Osteoblast (primary cell): Measurements from ENCODE around the gene KMT5C. TPM values are rescaled to one million over a fixed set of nuclear protein-coding genes. Genes with fewer than 3 reads are reported as not detected.

Experiments used
- DNase-seq: peaks from one replicate; pipeline ENCODE4 v3.0.0; 2011; ENCODE audit warnings: low spot score, mixed read lengths; ENCODE audit not compliant: insufficient read length; ENCODE audit errors: missing footprints
- H2AFZ ChIP-seq: 2 replicates; pipeline ENCODE4 v1.6.0; 2011; ENCODE audit warnings: mild to moderate bottlenecking, low read length
- H3K27ac ChIP-seq: 2 replicates; pipeline ENCODE4 v1.5.1; 2011; ENCODE audit warnings: mild to moderate bottlenecking, low read depth, low read length, moderate library complexity
- H3K27me3 ChIP-seq: 2 replicates; pipeline ENCODE4 v1.6.0; 2012; ENCODE audit warnings: mild to moderate bottlenecking, control low read depth, inconsistent platforms, low read length, moderate library complexity; ENCODE audit not compliant: insufficient read depth
- H3K36me3 ChIP-seq: 2 replicates; pipeline ENCODE4 v1.5.1; 2011; ENCODE audit warnings: mild to moderate bottlenecking, low read length, control low read depth, moderate library complexity; ENCODE audit not compliant: insufficient read depth
- H3K4me1 ChIP-seq: 2 replicates; pipeline ENCODE4 v1.5.1; 2011; ENCODE audit warnings: mild to moderate bottlenecking, low read length, control low read depth, moderate library complexity; ENCODE audit not compliant: insufficient read depth
- H3K4me2 ChIP-seq: 2 replicates; pipeline ENCODE4 v1.6.0; 2011; ENCODE audit warnings: mild to moderate bottlenecking, low read length; ENCODE audit not compliant: insufficient read depth
- H3K4me3 ChIP-seq: fragments of 200-600 bp; sonication (generic); 3 replicates; pipeline ENCODE4 v1.5.1; 2012; ENCODE audit warnings: mild to moderate bottlenecking, low read length, inconsistent platforms; ENCODE audit not compliant: insufficient read depth
- H3K79me2 ChIP-seq: 2 replicates; pipeline ENCODE4 v1.6.0; 2012; ENCODE audit warnings: mild to moderate bottlenecking, low read length, control low read depth, inconsistent platforms; ENCODE audit not compliant: insufficient read depth
- H3K9me3 ChIP-seq: 2 replicates; pipeline ENCODE4 v1.5.1; 2011; ENCODE audit warnings: low read depth, low read length, control low read depth
- H4K20me1 ChIP-seq: 2 replicates; pipeline ENCODE4 v1.6.0; 2012; ENCODE audit warnings: mild to moderate bottlenecking, low read length, control low read depth; ENCODE audit not compliant: insufficient read depth
- total RNA-seq: library from RNA; depleted of rRNA; stranded (reverse); fragments of >200 nt; gene quantifications from 2 replicates; pipeline ENCODE4 v1.2.3, GENCODE V29; 2012
- TF ChIP-seq, protein P1 (sequence below): IDR thresholded peaks from 2 replicates; pipeline ENCODE4 v1.5.1; 2011; ENCODE audit warnings: mild to moderate bottlenecking, low read depth, low read length, moderate library complexity; ENCODE audit errors: extremely low read depth

The KMT5C gene
- total RNA-seq, 1 donor: 10.9 TPM

DNA sequence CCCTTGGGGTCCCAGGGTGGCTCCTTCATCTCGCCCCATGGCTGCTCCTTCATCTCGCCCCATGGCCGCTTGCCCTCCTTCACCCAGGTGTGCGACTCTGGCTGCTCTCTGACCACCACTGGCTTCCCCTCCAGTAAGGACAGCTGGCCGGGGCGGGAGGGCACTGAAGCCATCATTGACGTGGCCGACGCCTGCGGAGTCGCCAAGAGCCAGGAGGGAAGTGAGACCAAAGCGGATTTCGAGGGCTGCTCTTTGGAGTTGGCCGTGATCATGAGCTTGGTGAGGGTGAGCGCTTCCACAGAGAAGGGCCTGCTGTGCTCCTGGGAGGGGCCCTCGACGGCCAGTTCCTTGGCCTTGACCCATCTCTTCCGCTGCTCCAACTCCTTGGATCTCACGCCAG, 18.8 kb downstream of the KMT5C start:
- no peak overlapping the region for H3K27ac ChIP-seq
- H3K27me3 ChIP-seq: peaks cover 26% of the 10 kb centered on the region
- H3K4me1 ChIP-seq: peaks cover 3% of the 10 kb centered on the region
- TF ChIP-seq, protein P1, sequence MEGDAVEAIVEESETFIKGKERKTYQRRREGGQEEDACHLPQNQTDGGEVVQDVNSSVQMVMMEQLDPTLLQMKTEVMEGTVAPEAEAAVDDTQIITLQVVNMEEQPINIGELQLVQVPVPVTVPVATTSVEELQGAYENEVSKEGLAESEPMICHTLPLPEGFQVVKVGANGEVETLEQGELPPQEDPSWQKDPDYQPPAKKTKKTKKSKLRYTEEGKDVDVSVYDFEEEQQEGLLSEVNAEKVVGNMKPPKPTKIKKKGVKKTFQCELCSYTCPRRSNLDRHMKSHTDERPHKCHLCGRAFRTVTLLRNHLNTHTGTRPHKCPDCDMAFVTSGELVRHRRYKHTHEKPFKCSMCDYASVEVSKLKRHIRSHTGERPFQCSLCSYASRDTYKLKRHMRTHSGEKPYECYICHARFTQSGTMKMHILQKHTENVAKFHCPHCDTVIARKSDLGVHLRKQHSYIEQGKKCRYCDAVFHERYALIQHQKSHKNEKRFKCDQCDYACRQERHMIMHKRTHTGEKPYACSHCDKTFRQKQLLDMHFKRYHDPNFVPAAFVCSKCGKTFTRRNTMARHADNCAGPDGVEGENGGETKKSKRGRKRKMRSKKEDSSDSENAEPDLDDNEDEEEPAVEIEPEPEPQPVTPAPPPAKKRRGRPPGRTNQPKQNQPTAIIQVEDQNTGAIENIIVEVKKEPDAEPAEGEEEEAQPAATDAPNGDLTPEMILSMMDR: no peak
- H3K79me2 ChIP-seq: no peaks in the 10 kb centered on the region
- no peaks in the 10 kb centered on the region for H3K9me3 ChIP-seq
- H2AFZ ChIP-seq: no peak overlapping the region
- no peaks in the 10 kb centered on the region for H4K20me1 ChIP-seq
- no peak for DNase-seq
- H3K36me3 ChIP-seq: no peaks in the 10 kb centered on the region
- no peak overlapping the region for H3K4me2 ChIP-seq
- H3K4me3 ChIP-seq: no peak overlapping the region

DNA sequence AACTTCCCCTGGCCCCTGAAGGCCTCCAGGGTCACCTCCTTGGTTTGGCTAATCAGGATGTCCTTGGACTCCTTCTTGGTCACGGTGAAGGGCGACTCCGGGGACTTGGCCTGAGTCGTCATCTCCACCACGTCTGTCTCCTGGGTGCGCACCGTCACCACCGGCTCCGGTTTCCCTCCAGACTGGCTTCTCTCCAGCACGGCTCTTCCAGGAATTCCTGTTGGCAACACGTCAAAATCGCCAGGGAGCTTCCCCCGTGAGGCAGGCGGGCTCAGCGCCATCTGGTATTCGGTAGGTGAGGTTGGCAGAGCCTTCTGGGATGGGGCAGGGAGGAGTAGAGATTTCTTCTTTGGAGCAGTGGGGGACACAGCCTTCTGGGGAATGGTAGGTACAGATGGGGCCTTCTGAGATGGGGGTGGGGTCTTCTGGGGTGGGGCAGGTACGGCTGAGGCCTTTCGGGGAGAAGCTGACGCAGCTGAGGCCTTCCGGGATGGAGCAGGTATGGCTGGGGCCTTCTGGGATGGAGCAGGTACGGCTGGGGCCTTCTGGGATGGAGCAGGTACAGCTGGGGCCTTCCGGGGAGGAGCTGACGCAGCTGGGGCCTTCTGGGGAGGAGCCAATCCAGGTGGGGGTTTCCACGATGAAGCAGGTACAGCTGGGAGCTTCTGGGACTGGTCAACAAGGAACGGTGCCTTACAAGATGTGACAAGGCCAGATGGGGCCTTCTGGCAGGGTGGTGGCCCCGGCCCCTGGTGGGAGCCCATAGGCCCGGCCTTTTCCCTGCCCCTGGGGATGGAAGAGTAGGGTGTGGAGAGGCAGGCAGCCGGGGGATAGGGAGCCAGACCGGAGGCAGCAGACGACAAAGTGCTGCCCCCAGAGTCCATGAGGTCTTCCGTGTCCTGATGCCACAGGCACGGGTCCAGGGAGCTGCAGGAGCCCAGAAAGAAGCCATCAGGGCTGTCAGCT, 19.6 kb downstream of the KMT5C start:
- no peak overlapping the region for H3K4me3 ChIP-seq
- peaks cover 22% of the 10 kb centered on the region for H3K27me3 ChIP-seq
- H3K4me1 ChIP-seq: no peaks in the 10 kb centered on the region
- H2AFZ ChIP-seq: no peak overlapping the region
- H4K20me1 ChIP-seq: no peaks in the 10 kb centered on the region
- H3K9me3 ChIP-seq: no peaks in the 10 kb centered on the region
- no peak overlapping the region for H3K27ac ChIP-seq
- no peaks in the 10 kb centered on the region for H3K79me2 ChIP-seq
- no peak for DNase-seq
- TF ChIP-seq, protein P1: no peak
- no peaks in the 10 kb centered on the region for H3K36me3 ChIP-seq
- H3K4me2 ChIP-seq: no peak overlapping the region

DNA sequence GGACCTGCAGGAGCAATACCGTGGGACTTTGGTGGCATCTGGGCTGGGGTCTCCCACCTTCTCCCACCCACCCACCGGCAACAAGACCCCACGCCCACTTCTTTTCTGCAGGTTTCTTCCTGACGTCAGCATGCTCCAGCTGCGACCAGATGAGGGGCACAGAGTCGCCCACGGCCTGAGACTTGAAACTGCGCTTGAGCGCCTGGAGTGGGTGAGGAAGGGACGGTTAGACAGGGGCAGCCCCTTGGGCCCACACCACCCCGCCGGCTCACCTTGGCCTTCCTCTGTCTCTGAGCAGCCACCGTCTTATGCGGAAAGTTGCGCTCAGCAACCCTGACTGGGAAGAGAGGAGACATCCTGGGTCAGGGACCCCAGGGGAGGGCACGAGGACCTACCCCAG, 21.2 kb downstream of the KMT5C start:
- no peak overlapping the region for H3K27ac ChIP-seq
- H3K79me2 ChIP-seq: no peaks in the 10 kb centered on the region
- H3K27me3 ChIP-seq: peaks cover 13% of the 10 kb centered on the region
- H3K4me1 ChIP-seq: no peaks in the 10 kb centered on the region
- TF ChIP-seq, protein P1: no peak
- DNase-seq: no peak
- H4K20me1 ChIP-seq: no peaks in the 10 kb centered on the region
- no peak overlapping the region for H3K4me2 ChIP-seq
- H3K9me3 ChIP-seq: no peaks in the 10 kb centered on the region
- no peak overlapping the region for H2AFZ ChIP-seq
- H3K36me3 ChIP-seq: no peaks in the 10 kb centered on the region
- no peak overlapping the region for H3K4me3 ChIP-seq

DNA sequence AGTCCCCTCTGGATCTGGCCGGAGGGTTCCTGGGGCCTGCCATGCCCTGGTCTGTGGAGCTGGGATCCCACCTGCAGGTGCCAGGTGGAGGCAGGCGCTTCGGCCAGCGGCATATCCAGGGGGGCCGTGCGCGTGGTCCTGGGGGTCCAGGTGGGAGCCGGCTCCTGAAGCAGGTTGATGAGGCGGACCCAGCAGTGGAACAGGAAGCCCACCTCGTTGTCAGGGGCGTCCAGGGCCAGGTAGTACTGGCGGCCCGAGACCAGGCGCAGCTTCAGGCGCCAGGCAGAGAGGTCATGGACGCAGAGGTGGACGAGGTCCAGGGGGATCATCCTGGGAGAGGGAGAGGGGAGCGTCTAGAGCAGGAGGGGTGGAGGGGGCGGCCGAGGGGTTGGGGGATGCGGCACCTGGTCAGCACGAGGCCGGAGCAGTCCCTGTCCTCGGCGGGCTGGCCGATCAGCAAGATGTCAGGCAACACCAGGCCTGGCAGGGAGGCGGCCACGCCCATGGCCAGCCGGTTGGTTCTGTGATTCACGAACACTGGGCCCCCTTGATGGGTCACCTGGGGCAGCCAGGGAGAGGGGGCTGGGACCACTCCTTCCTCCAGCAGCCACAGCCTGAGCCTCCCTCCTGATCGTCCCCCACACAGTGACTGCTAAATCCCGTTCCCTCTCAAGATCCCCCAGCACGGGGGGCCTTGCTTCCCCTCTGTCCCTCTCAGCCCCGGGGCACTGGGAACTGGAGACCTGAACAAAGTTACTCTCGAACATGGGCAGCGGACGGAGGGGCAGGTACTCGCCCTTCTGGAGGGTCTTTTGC, 22.7 kb downstream of the KMT5C start:
- H4K20me1 ChIP-seq: no peaks in the 10 kb centered on the region
- H3K4me2 ChIP-seq: no peak overlapping the region
- H3K79me2 ChIP-seq: no peaks in the 10 kb centered on the region
- no peak overlapping the region for H2AFZ ChIP-seq
- H3K36me3 ChIP-seq: peaks cover 6% of the 10 kb centered on the region
- no peak overlapping the region for H3K4me3 ChIP-seq
- TF ChIP-seq, protein P1: no peak
- no peak overlapping the region for H3K27ac ChIP-seq
- no peak for DNase-seq
- H3K4me1 ChIP-seq: no peaks in the 10 kb centered on the region
- H3K9me3 ChIP-seq: no peaks in the 10 kb centered on the region
- H3K27me3 ChIP-seq: peaks cover under 1% of the 10 kb centered on the region
